ENCODE results near the gene TNFRSF12A. TPM values are rescaled to one million over a fixed set of nuclear protein-coding genes. Genes with fewer than 3 reads are reported as not detected.

The TNFRSF12A gene
- polyA plus RNA-seq, 1 donor (not counting 4 experiments of a cell fraction or from before 2014, with no cell fraction given): 147 TPM

DNA sequence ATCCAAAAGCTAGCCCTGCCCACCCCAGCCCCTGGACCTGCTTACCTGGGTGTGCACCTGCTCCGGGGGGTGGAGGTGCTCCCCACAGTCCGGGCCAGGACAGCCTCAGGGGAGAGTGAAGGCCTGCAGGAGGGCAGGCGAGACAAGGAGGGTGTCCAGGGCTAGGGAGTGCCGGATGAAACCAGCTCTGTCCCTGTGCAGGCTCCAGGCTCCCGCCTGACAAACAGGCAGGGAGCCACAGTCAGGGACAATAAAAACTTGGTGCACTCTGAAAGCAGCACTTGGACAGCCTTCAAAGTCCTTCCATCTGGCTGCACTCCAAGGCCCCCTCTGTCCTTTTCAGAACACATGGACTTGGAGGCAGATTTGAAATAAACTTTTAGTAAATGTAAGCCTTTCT, 47.1 kb upstream of the TNFRSF12A start:
- dilution Hi-C loops (cut with MboI; ENCODE audit: extremely low pct_ligation_motif_present, low sequenced_read_pairs): no loop called here
- FAIRE-seq (no peak), DNase-seq (ENCODE audit: low read depth, low spot score) (no peak)
- peaks cover 1 to 17% of the 10 kb centered on the region in 2 experiments for H3K36me3 ChIP-seq (ENCODE audit: control insufficient read depth in 2 of 2, extremely low read depth in 1 of 2, insufficient read depth in 2 of 2, low read length in 2 of 2)
- H3K9ac ChIP-seq (ENCODE audit: control insufficient read depth, extremely low read depth, insufficient read depth, low read length): no peak overlapping the region
- peaks cover 2% of the 10 kb centered on the region for H3K9me1 ChIP-seq (ENCODE audit: control insufficient read depth, extremely low read depth, insufficient read depth, low read length)
- TF ChIP-seq EZH2 (IDR thresholded peaks at IDR 0.05; ENCODE audit: low read length): no peak
- TF ChIP-seq, protein P1, sequence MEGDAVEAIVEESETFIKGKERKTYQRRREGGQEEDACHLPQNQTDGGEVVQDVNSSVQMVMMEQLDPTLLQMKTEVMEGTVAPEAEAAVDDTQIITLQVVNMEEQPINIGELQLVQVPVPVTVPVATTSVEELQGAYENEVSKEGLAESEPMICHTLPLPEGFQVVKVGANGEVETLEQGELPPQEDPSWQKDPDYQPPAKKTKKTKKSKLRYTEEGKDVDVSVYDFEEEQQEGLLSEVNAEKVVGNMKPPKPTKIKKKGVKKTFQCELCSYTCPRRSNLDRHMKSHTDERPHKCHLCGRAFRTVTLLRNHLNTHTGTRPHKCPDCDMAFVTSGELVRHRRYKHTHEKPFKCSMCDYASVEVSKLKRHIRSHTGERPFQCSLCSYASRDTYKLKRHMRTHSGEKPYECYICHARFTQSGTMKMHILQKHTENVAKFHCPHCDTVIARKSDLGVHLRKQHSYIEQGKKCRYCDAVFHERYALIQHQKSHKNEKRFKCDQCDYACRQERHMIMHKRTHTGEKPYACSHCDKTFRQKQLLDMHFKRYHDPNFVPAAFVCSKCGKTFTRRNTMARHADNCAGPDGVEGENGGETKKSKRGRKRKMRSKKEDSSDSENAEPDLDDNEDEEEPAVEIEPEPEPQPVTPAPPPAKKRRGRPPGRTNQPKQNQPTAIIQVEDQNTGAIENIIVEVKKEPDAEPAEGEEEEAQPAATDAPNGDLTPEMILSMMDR (optimal IDR thresholded peaks at IDR 0.05 in 1 of 3, IDR thresholded peaks at IDR 0.05 in 1 of 3, conservative IDR thresholded peaks at IDR 0.05 in 1 of 3; ENCODE audit: extremely low read depth in 1 of 3, insufficient read depth in 2 of 3, low read length in 3 of 3): no peak
- no peak overlapping the region for H3K27ac ChIP-seq (ENCODE audit: control insufficient read depth, insufficient read depth, low read length)
- H3K79me2 ChIP-seq (ENCODE audit: control insufficient read depth, insufficient read depth, low read length): peaks cover 13% of the 10 kb centered on the region
- H4K20me1 ChIP-seq (ENCODE audit: control insufficient read depth, extremely low read depth, insufficient read depth, low read length): peaks cover 9% of the 10 kb centered on the region
- H3K4me3 ChIP-seq (ENCODE audit: control insufficient read depth in 2 of 3, extremely low read depth in 1 of 3, insufficient read depth in 2 of 3, low read depth in 1 of 3, low read length in 3 of 3): no peak overlapping the region
- H2AFZ ChIP-seq (ENCODE audit: control insufficient read depth, low read length): no peak overlapping the region
- no peaks in the 10 kb centered on the region for H3K9me3 ChIP-seq (ENCODE audit: control insufficient read depth, low read depth, low read length)
- no peaks in the 10 kb centered on the region for H3K27me3 ChIP-seq (ENCODE audit: control insufficient read depth, extremely low read depth, insufficient read depth, low read length)
- peaks cover 18% of the 10 kb centered on the region for H3K4me1 ChIP-seq (ENCODE audit: control insufficient read depth, extremely low read depth, insufficient read depth, low read length)
- no peak overlapping the region for H3K4me2 ChIP-seq (ENCODE audit: control insufficient read depth, extremely low read depth, insufficient read depth, low read depth, low read length)

DNA sequence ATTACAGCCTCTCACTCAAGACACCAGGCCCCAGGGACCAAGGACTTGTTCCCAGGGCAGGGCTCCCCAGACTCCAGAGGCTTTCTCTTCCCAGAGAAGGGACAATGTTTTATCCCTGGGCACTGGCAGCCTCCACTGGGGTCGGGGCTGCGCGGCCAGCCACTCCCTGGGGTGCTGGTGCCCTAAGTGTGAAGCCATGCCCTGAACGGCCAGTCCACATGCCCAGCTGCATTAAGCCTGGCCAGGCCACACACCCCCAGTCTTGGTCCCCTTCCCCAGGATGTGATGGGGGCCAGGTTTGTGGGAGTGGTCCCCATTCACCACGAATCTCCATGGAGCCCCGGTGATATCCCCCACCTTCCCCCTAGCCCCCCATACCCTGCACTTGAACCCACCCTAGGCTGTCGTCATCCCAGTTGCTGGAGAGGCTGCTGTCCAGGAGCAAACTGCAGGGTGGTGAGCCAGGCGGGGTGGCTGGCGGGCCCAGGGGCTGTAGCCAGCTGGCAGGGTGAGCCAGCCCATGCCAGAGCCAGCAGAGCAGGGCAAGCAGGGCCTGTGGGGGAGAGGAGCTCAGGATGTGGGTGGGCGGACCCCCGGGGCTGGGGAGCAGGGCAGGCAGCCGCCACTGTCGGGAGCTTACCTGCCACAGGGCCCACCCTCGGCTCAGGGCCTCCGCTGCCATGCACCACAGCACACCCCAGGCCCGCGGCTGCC, 46.4 kb upstream of the TNFRSF12A start:
- dilution Hi-C loops (cut with MboI; ENCODE audit: extremely low pct_ligation_motif_present, low sequenced_read_pairs): no loop called here
- FAIRE-seq (no peak), DNase-seq (ENCODE audit: low read depth, low spot score) (no peak)
- Histone ChIP-seq H3K27me3 (ENCODE audit: control insufficient read depth, extremely low read depth, insufficient read depth, low read length) (no peaks in the 10 kb centered on the region), H3K4me1 (ENCODE audit: control insufficient read depth, extremely low read depth, insufficient read depth, low read length) (peaks cover 13% of the 10 kb centered on the region), H3K27ac (ENCODE audit: control insufficient read depth, insufficient read depth, low read length) (no peak overlapping the region), H3K4me2 (ENCODE audit: control insufficient read depth, extremely low read depth, insufficient read depth, low read depth, low read length) (no peak overlapping the region), H3K4me3 (ENCODE audit: control insufficient read depth in 2 of 3, extremely low read depth in 1 of 3, insufficient read depth in 2 of 3, low read depth in 1 of 3, low read length in 3 of 3) (no peak overlapping the region), H3K9me1 (ENCODE audit: control insufficient read depth, extremely low read depth, insufficient read depth, low read length) (peaks cover 2% of the 10 kb centered on the region), H4K20me1 (ENCODE audit: control insufficient read depth, extremely low read depth, insufficient read depth, low read length) (peaks cover 9% of the 10 kb centered on the region), H3K9me3 (ENCODE audit: control insufficient read depth, low read depth, low read length) (no peaks in the 10 kb centered on the region), H3K36me3 (ENCODE audit: control insufficient read depth in 2 of 2, extremely low read depth in 1 of 2, insufficient read depth in 2 of 2, low read length in 2 of 2) (peaks cover 1 to 17% of the 10 kb centered on the region in 2 experiments), H2AFZ (ENCODE audit: control insufficient read depth, low read length) (no peak overlapping the region), H3K79me2 (ENCODE audit: control insufficient read depth, insufficient read depth, low read length) (peaks cover 14% of the 10 kb centered on the region), H3K9ac (ENCODE audit: control insufficient read depth, extremely low read depth, insufficient read depth, low read length) (no peak overlapping the region)
- TF ChIP-seq, protein P1 (optimal IDR thresholded peaks at IDR 0.05 in 1 of 3, IDR thresholded peaks at IDR 0.05 in 1 of 3, conservative IDR thresholded peaks at IDR 0.05 in 1 of 3; ENCODE audit: extremely low read depth in 1 of 3, insufficient read depth in 2 of 3, low read length in 3 of 3): no peak
- TF ChIP-seq EZH2 (IDR thresholded peaks at IDR 0.05; ENCODE audit: low read length): no peak
